Measurements from ENCODE around the gene TCL1A.
"Not testable (repeated sequence)": the region's sequence is repeated elsewhere in the genome, so short reads cannot be mapped to it uniquely, and the experiment has no call there.

The TCL1A gene

GRCh38 chr14:95713596-95714371 is at the start of gene TCL1A:
Gene TCL1A (minus strand): TSS chr14:95714125. CDS start chr14:95714066, 59 bp downstream.
- no peak for DNase-seq (ENCODE audit: extremely low spot score)
- TF ChIP-seq ARNT (IDR thresholded peaks at IDR 0.05), result no peak
- no peak for TF ChIP-seq SUZ12 (IDR thresholded peaks at IDR 0.05)
- no peak for TF ChIP-seq NFRKB (IDR thresholded peaks at IDR 0.05)
- TF ChIP-seq HDGF (IDR thresholded peaks at IDR 0.05; ENCODE audit: borderline replicate concordance), result no peak
- no peak for TF ChIP-seq ZNF384 (IDR thresholded peaks at IDR 0.05)
- no peak for TF ChIP-seq FOXA1 (IDR thresholded peaks at IDR 0.05)
- ChIA-PET POLR2A (no interaction called here), CTCF (no interaction called here)

GRCh38 chr14:95763032-95763431 is 49.1 kb upstream of the TCL1A start:
- POLR2A ChIA-PET, result not testable (repeated sequence)

GRCh38 chr14:95761436-95761835 is 47.5 kb upstream of the TCL1A start:
- no peak for DNase-seq (ENCODE audit: extremely low spot score)
- ChIA-PET POLR2A (no interaction called here), CTCF (interaction anchor here (1.7 kb wide), 1 partner anchor 12 kb away, joined by 7 read pairs; no protein-coding TSS in a partner anchor)
- no peak for TF ChIP-seq ARNT (IDR thresholded peaks at IDR 0.05)
- TF ChIP-seq TARDBP (IDR thresholded peaks at IDR 0.05), result no peak
- no peak for TF ChIP-seq ZNF384 (IDR thresholded peaks at IDR 0.05)
- no peak for TF ChIP-seq HDGF (IDR thresholded peaks at IDR 0.05; ENCODE audit: borderline replicate concordance)
- TF ChIP-seq SP1 (IDR thresholded peaks at IDR 0.05), result no peak
- no peak for TF ChIP-seq CTBP1 (IDR thresholded peaks at IDR 0.05; ENCODE audit: borderline replicate concordance)
- no peak for TF ChIP-seq L3MBTL2 (conservative IDR thresholded peaks at IDR 0.05)
- no peak for TF ChIP-seq FOXA1 (IDR thresholded peaks at IDR 0.05)
- TF ChIP-seq LEF1 (IDR thresholded peaks at IDR 0.05; ENCODE audit: borderline replicate concordance), result no peak
- TF ChIP-seq NFRKB (IDR thresholded peaks at IDR 0.05), result no peak
- TF ChIP-seq FOXK2 (IDR thresholded peaks at IDR 0.05), result no peak

More at GRCh38 chr14:95763032-95763431, 49.1 kb upstream of the TCL1A start:
- CTCF ChIA-PET; DNase-seq (ENCODE audit: extremely low spot score): not testable (repeated sequence)

GRCh38 chr14:95760596-95760995 is 46.7 kb upstream of the TCL1A start:
- ChIA-PET POLR2A (no interaction called here), CTCF (interaction anchor here (1.7 kb wide), 1 partner anchor 13 kb away, joined by 7 read pairs; no protein-coding TSS in a partner anchor)
- DNase-seq (ENCODE audit: extremely low spot score), result no peak
- TF ChIP-seq SP1 (IDR thresholded peaks at IDR 0.05) (no peak), CTBP1 (IDR thresholded peaks at IDR 0.05; ENCODE audit: borderline replicate concordance) (no peak), ARNT (IDR thresholded peaks at IDR 0.05) (no peak), L3MBTL2 (conservative IDR thresholded peaks at IDR 0.05) (no peak), FOXA1 (IDR thresholded peaks at IDR 0.05) (no peak)

GRCh38 chr14:95759941-95760340 is 46.0 kb upstream of the TCL1A start:
- ChIA-PET CTCF (interaction anchor here (1.7 kb wide), 1 partner anchor 14 kb away, joined by 7 read pairs; no protein-coding TSS in a partner anchor), POLR2A (no interaction called here)
- DNase-seq (ENCODE audit: extremely low spot score), result no peak
- TF ChIP-seq ELF4 (IDR thresholded peaks at IDR 0.05), result no peak
- TF ChIP-seq SP1 (IDR thresholded peaks at IDR 0.05), result no peak

GRCh38 chr14:95758331-95758730 is 44.4 kb upstream of the TCL1A start:
- CTCF ChIA-PET, result interaction anchor here (0.9 kb wide), 1 partner anchor 16 kb away, joined by 5 read pairs; no protein-coding TSS in a partner anchor
- TF ChIP-seq FOXM1 (IDR thresholded peaks at IDR 0.05; ENCODE audit: borderline replicate concordance) (no peak), L3MBTL2 (conservative IDR thresholded peaks at IDR 0.05) (no peak), ZNF384 (IDR thresholded peaks at IDR 0.05) (no peak)
- DNase-seq (ENCODE audit: extremely low spot score), result no peak
- POLR2A ChIA-PET, result interaction anchor here (0.5 kb wide), 1 partner anchor 16 kb away, joined by 5 read pairs; no protein-coding TSS in a partner anchor

- no peak for DNase-seq (ENCODE audit: extremely low spot score)
- POLR2A ChIA-PET, result no interaction called here
- CTCF ChIA-PET, result no interaction called here
- TF ChIP-seq SUZ12 (IDR thresholded peaks at IDR 0.05), result no peak
- no peak for TF ChIP-seq TARDBP (IDR thresholded peaks at IDR 0.05)
Observed at GRCh38 chr14:95756751-95757150, 42.8 kb upstream of the TCL1A start.

- no peak for TF ChIP-seq L3MBTL2 (conservative IDR thresholded peaks at IDR 0.05)
- no peak for TF ChIP-seq FOXM1 (IDR thresholded peaks at IDR 0.05; ENCODE audit: borderline replicate concordance)
- TF ChIP-seq PKNOX1 (IDR thresholded peaks at IDR 0.05), result no peak
- TF ChIP-seq ZNF384 (IDR thresholded peaks at IDR 0.05), result no peak
- no peak for TF ChIP-seq BHLHE40 (IDR thresholded peaks at IDR 0.05; ENCODE audit: borderline replicate concordance)
- no peak for TF ChIP-seq SP1 (IDR thresholded peaks at IDR 0.05)
- no peak for TF ChIP-seq NFRKB (IDR thresholded peaks at IDR 0.05)
- no peak for TF ChIP-seq FOXK2 (IDR thresholded peaks at IDR 0.05)
- TF ChIP-seq CTBP1 (IDR thresholded peaks at IDR 0.05; ENCODE audit: borderline replicate concordance), result no peak
- TF ChIP-seq ELF4 (IDR thresholded peaks at IDR 0.05), result no peak
- no peak for TF ChIP-seq FOXA1 (IDR thresholded peaks at IDR 0.05)
- TF ChIP-seq TARDBP (IDR thresholded peaks at IDR 0.05), result no peak
- no peak for TF ChIP-seq LEF1 (IDR thresholded peaks at IDR 0.05; ENCODE audit: borderline replicate concordance)
- no peak for TF ChIP-seq ARNT (IDR thresholded peaks at IDR 0.05)
- TF ChIP-seq HDGF (IDR thresholded peaks at IDR 0.05; ENCODE audit: borderline replicate concordance), result no peak
- no peak for TF ChIP-seq SUZ12 (IDR thresholded peaks at IDR 0.05)
- no peak for DNase-seq (ENCODE audit: extremely low spot score)
- ChIA-PET CTCF (no interaction called here), POLR2A (no interaction called here)
Observed at GRCh38 chr14:95756127-95756526, 42.2 kb upstream of the TCL1A start.

Data from HEK293T (cell line).